Endothelial cell of umbilical vein (primary cell): ENCODE data around the gene KCNMB2. TPM values are rescaled to one million over a fixed set of nuclear protein-coding genes. Genes with fewer than 3 reads are reported as not detected.

Source experiments
- BruUV-seq: library from RNA; stranded (reverse); fragments of 400-500 nt; replicated peaks from 2 replicates; lab custom pipeline; 2021; lab: Mats Ljungman, UMichigan
- CTCF ChIA-PET: fragments of 300-600, 350-600 bp; sonication (Branson Sonifier 250); formaldehyde crosslinking; loops from one replicate; lab custom pipeline; 2021; ENCODE audit warnings: antibody characterized with exemption, inconsistent platforms; lab: Charles Lee
- POLR2A ChIA-PET: fragments of 300-600, 350-600 bp; sonication (Branson Sonifier 250); formaldehyde crosslinking; loops from one replicate; lab custom pipeline; 2021; ENCODE audit warnings: antibody characterized with exemption, inconsistent platforms; lab: Charles Lee
- DNase-seq: peaks from one replicate; pipeline ENCODE4 v3.0.0-alpha.2; 2011; ENCODE audit warnings: low read depth, low spot score
- FAIRE-seq: peaks from 2 replicates; lab custom pipeline; 2011; peaks lifted over from hg19 to GRCh38; lab: Jason Lieb, UNC
- H2AFZ ChIP-seq: 2 replicates; pipeline ENCODE4 v1.6.0; 2012; ENCODE audit warnings: low read depth, low read length, control low read depth, inconsistent platforms
- H3K27ac ChIP-seq: 2 replicates; pipeline ENCODE4 v1.5.1; 2011; ENCODE audit warnings: low read depth, mild to moderate bottlenecking, control low read depth, low read length, moderate library complexity; ENCODE audit not compliant: insufficient read depth
- H3K27me3 ChIP-seq, 2 experiments: 2 replicates each; pipeline versions ENCODE4 v1.6.0 to v1.6.1; 2011; ENCODE audit warnings: low read length in 2 of 2, mixed read lengths in 1 of 2; ENCODE audit not compliant: control insufficient read depth in 2 of 2, insufficient read depth in 2 of 2
- H3K36me3 ChIP-seq, 2 experiments: 2 replicates in 1 of 2; 3 replicates in 1 of 2; pipeline ENCODE4 v1.5.1; 2011; ENCODE audit warnings: low read length in 2 of 2, mild to moderate bottlenecking in 1 of 2, moderate library complexity in 1 of 2; ENCODE audit not compliant: control insufficient read depth in 2 of 2, insufficient read depth in 2 of 2; ENCODE audit errors: extremely low read depth in 1 of 2
- H3K4me1 ChIP-seq: 3 replicates; pipeline ENCODE4 v1.5.1; 2011; ENCODE audit warnings: mild to moderate bottlenecking, low read length; ENCODE audit not compliant: control insufficient read depth, insufficient read depth; ENCODE audit errors: extremely low read depth
- H3K4me2 ChIP-seq: 2 replicates; pipeline ENCODE4 v1.6.1; 2011; ENCODE audit warnings: low read length, control low read depth, mixed read lengths; ENCODE audit not compliant: insufficient read depth
- H3K4me3 ChIP-seq, 3 experiments: fragments of 200-600 bp in 1 of 3; sonication (generic), shearing (Covaris generic) in 1 of 3; replicated peaks in 1 of 3; 2 replicates each; pipeline ENCODE4 v1.5.1; 2011 to 2016; ENCODE audit warnings: control low read depth in 3 of 3, low read length in 3 of 3, mild to moderate bottlenecking in 2 of 3, inconsistent platforms in 1 of 3, low read depth in 1 of 3, moderate library complexity in 1 of 3; ENCODE audit not compliant: insufficient read depth in 1 of 3
- H3K79me2 ChIP-seq: 2 replicates; pipeline ENCODE4 v1.6.0; 2012; ENCODE audit warnings: low read length, inconsistent platforms; ENCODE audit not compliant: control insufficient read depth, insufficient read depth
- H3K9ac ChIP-seq: replicated peaks from 2 replicates; pipeline ENCODE3; 2011; ENCODE audit warnings: low read length, control low read depth; ENCODE audit not compliant: insufficient read depth; ENCODE audit errors: extremely low read depth
- H3K9me1 ChIP-seq: replicated peaks from 3 replicates; pipeline ENCODE4 v1.6.0; 2011; ENCODE audit warnings: mild to moderate bottlenecking, low read length; ENCODE audit not compliant: control insufficient read depth, insufficient read depth; ENCODE audit errors: extremely low read depth
- H3K9me3 ChIP-seq: replicated peaks from 2 replicates; pipeline ENCODE4 v1.5.1; 2012; ENCODE audit warnings: low read length, inconsistent platforms; ENCODE audit not compliant: control insufficient read depth, insufficient read depth
- H4K20me1 ChIP-seq: replicated peaks from 2 replicates; pipeline ENCODE3; 2011; ENCODE audit warnings: mild to moderate bottlenecking, low read length; ENCODE audit not compliant: control insufficient read depth, insufficient read depth; ENCODE audit errors: extremely low read depth
- CTCF ChIP-seq, 2 donors: IDR thresholded peaks; 1 replicate in 1 of 2; 2 replicates in 1 of 2; pipeline ENCODE4 v1.5.1; 2011; ENCODE audit warnings: low read length in 2 of 2, mild to moderate bottlenecking in 2 of 2, moderate library complexity in 2 of 2, control low read depth in 1 of 2, inconsistent platforms in 1 of 2, low read depth in 1 of 2; ENCODE audit not compliant: insufficient read depth in 1 of 2; ENCODE audit errors: extremely low read depth in 1 of 2
- EZH2 ChIP-seq: IDR thresholded peaks from 2 replicates; pipeline ENCODE4 v1.6.1; 2012; ENCODE audit warnings: borderline replicate concordance, low read depth, mild to moderate bottlenecking, moderate library complexity, low read length, inconsistent platforms; ENCODE audit not compliant: severe bottlenecking
- FOS ChIP-seq: IDR thresholded peaks from 2 replicates; pipeline ENCODE4 v1.6.1; 2011; ENCODE audit warnings: mild to moderate bottlenecking, low read length, moderate library complexity, borderline replicate concordance; ENCODE audit not compliant: insufficient read depth
- GATA2 ChIP-seq: IDR thresholded peaks from 2 replicates; pipeline ENCODE4 v1.7.0; 2011; ENCODE audit warnings: low read depth, mild to moderate bottlenecking, moderate library complexity, mixed read lengths, low read length; ENCODE audit not compliant: insufficient read length, insufficient read depth
- JUN ChIP-seq: IDR thresholded peaks from 2 replicates; pipeline ENCODE4 v1.6.1; 2011; ENCODE audit warnings: borderline replicate concordance, low read depth; ENCODE audit not compliant: insufficient read length, insufficient read depth
- MAX ChIP-seq: IDR thresholded peaks from 2 replicates; pipeline ENCODE4 v1.6.1; 2011; ENCODE audit not compliant: insufficient read depth, insufficient read length
- MYC ChIP-seq: IDR thresholded peaks from one replicate; pipeline ENCODE4 v1.6.1; 2011; ENCODE audit warnings: mild to moderate bottlenecking, low read depth, low read length
- POLR2A ChIP-seq: IDR thresholded peaks from 2 replicates; pipeline ENCODE4 v1.6.1; 2012; ENCODE audit warnings: low read depth, mild to moderate bottlenecking, control low read depth, low read length
- POLR2AphosphoS5 ChIP-seq: IDR thresholded peaks from 2 replicates; pipeline ENCODE4 v1.6.1; 2012; ENCODE audit warnings: low read depth, mild to moderate bottlenecking, control low read depth, low read length, moderate library complexity; ENCODE audit not compliant: insufficient read depth
- dilution Hi-C: fragments of 300-500 bp; cut with MboI; formaldehyde crosslinking; loops from one replicate; pipeline ENCODE4 v1.15.0; 2019; ENCODE audit warnings: low sequenced_read_pairs; ENCODE audit not compliant: extremely low pct_ligation_motif_present
- intact Hi-C: fragments of 100-400 bp; cut with micrococcal nuclease; formaldehyde crosslinking; loops from one replicate; pipeline ENCODE4 v1.10.0; 2022
- polyA plus RNA-seq, 4 experiments: library from polyadenylated mRNA; depleted of rRNA in 3 of 4; stranded (reverse) in 3 of 4; unstranded in 1 of 4; fragments of >200 nt; gene quantifications; 2 replicates each; pipeline versions ENCODE4 v1.2.1 to v1.2.3, GENCODE V29; 2011 to 2012; ENCODE audit warnings: missing spikeins in 1 of 4
- total RNA-seq: library from RNA; stranded (reverse); gene quantifications from 2 replicates; pipeline ENCODE4 v1.2.3, GENCODE V29; 2021

The KCNMB2 gene
- total and polyA plus RNA-seq, 2 donors (not counting 3 experiments of a cell fraction or from before 2014, with no cell fraction given): not detected

- Histone ChIP-seq H3K4me1 (no peaks in the 10 kb centered on the region), H3K9ac (no peak overlapping the region), H3K27ac (no peak overlapping the region), H4K20me1 (no peaks in the 10 kb centered on the region), H2AFZ (no peak overlapping the region), H3K9me1 (no peaks in the 10 kb centered on the region), H3K27me3 (no peaks in the 10 kb centered on the region), H3K4me3 (no peak overlapping the region), H3K4me2 (no peak overlapping the region), H3K9me3 (no peaks in the 10 kb centered on the region), H3K79me2 (no peaks in the 10 kb centered on the region), H3K36me3 (no peaks in the 10 kb centered on the region)
- no peak for TF ChIP-seq CTCF (IDR thresholded peaks at IDR 0.05; ENCODE audit: extremely low read depth in 1 of 2, insufficient read depth in 1 of 2, low read depth in 1 of 2, low read length in 2 of 2)
- TF ChIP-seq POLR2A: no peak
- no peak for TF ChIP-seq EZH2
- no peak for TF ChIP-seq GATA2
- TF ChIP-seq JUN: no peak
- TF ChIP-seq POLR2AphosphoS5: no peak
- TF ChIP-seq MYC: no peak
- TF ChIP-seq MAX: no peak
- no peak for TF ChIP-seq FOS
- BruUV-seq: no TSS peak
- POLR2A ChIA-PET: no interaction called here
- FAIRE-seq (no peak), DNase-seq (no peak)
- intact Hi-C loops: loop anchor here (10.0 kb wide), 1 partner anchor 144 kb away; no protein-coding TSS in a partner anchor
- dilution Hi-C loops: no loop called here
- CTCF ChIA-PET: no interaction called here
These were observed 82.7 kb downstream of the KCNMB2 start for GRCh38 chr3:178618896-178619295.
